Mesenchymal stem cell (in vitro differentiated cells and primary cell): ENCODE results near the gene BCORL1.

Experiments
- DNase-seq: peaks from one replicate; pipeline ENCODE4 v3.0.0-alpha.2; 2013
- H2AFZ ChIP-seq: one replicate; pipeline ENCODE4 v1.6.1; 2013; ENCODE audit warnings: low read depth, mild to moderate bottlenecking, control low read depth, inconsistent platforms, low read length, moderate library complexity
- H2AK5ac ChIP-seq: 2 replicates; pipeline ENCODE4 v1.6.1; 2013; ENCODE audit warnings: low read length, moderate library complexity, mild to moderate bottlenecking, inconsistent platforms; ENCODE audit not compliant: severe bottlenecking
- H2BK120ac ChIP-seq: one replicate; pipeline ENCODE4 v1.6.1; 2013; ENCODE audit warnings: low read depth, mild to moderate bottlenecking, inconsistent platforms, low read length, moderate library complexity
- H2BK12ac ChIP-seq, 2 experiments: one replicate each; pipeline ENCODE4 v1.6.1; 2013; ENCODE audit warnings: inconsistent platforms in 2 of 2, low read length in 2 of 2, mild to moderate bottlenecking in 2 of 2, moderate library complexity in 2 of 2, control low read depth in 1 of 2
- H2BK15ac ChIP-seq: one replicate; pipeline ENCODE4 v1.6.1; 2013; ENCODE audit warnings: mild to moderate bottlenecking, low read depth, inconsistent platforms; ENCODE audit not compliant: poor library complexity, severe bottlenecking
- H2BK5ac ChIP-seq: 2 replicates; pipeline ENCODE4 v1.6.1; 2013; ENCODE audit warnings: low read depth, mild to moderate bottlenecking, low read length, control low read depth, inconsistent platforms; ENCODE audit not compliant: poor library complexity, severe bottlenecking
- H3K14ac ChIP-seq, 2 experiments: one replicate each; pipeline ENCODE4 v1.6.1; 2013; ENCODE audit warnings: inconsistent platforms in 2 of 2, low read length in 2 of 2, control low read depth in 1 of 2, mild to moderate bottlenecking in 1 of 2, moderate library complexity in 1 of 2
- H3K18ac ChIP-seq, 2 experiments: one replicate each; pipeline ENCODE4 v1.6.1; 2013; ENCODE audit warnings: inconsistent platforms in 2 of 2, low read length in 2 of 2, control low read depth in 1 of 2, low read depth in 1 of 2, mild to moderate bottlenecking in 1 of 2
- H3K23ac ChIP-seq, 2 experiments: one replicate each; pipeline ENCODE4 v1.6.1; 2013; ENCODE audit warnings: inconsistent platforms in 2 of 2, low read length in 2 of 2, mild to moderate bottlenecking in 2 of 2, moderate library complexity in 2 of 2, control low read depth in 1 of 2
- H3K27ac ChIP-seq: 2 replicates; pipeline ENCODE4 v1.5.1; 2013; ENCODE audit warnings: mild to moderate bottlenecking, moderate library complexity, low read length, control low read depth, inconsistent platforms; ENCODE audit not compliant: poor library complexity, severe bottlenecking
- H3K27me3 ChIP-seq, 2 experiments: 2 replicates each; pipeline versions ENCODE4 v1.6.1 to v1.7.0; 2013; ENCODE audit warnings: low read length in 2 of 2, mild to moderate bottlenecking in 2 of 2, moderate library complexity in 2 of 2, control low read depth in 1 of 2, inconsistent platforms in 1 of 2; ENCODE audit not compliant: control insufficient read depth in 1 of 2, insufficient read depth in 1 of 2
- H3K36me3 ChIP-seq, 2 experiments: 2 replicates each; pipeline versions ENCODE4 v1.6.1 to v1.7.0; 2013; ENCODE audit warnings: low read length in 2 of 2, control low read depth in 1 of 2, inconsistent platforms in 1 of 2, low read depth in 1 of 2, mild to moderate bottlenecking in 1 of 2; ENCODE audit not compliant: insufficient read depth in 2 of 2, control insufficient read depth in 1 of 2
- H3K4ac ChIP-seq, 2 experiments: one replicate each; pipeline ENCODE4 v1.6.1; 2013; ENCODE audit warnings: inconsistent platforms in 2 of 2, low read length in 2 of 2, mild to moderate bottlenecking in 2 of 2, moderate library complexity in 2 of 2, control low read depth in 1 of 2, low read depth in 1 of 2
- H3K4me1 ChIP-seq: 2 replicates; pipeline ENCODE4 v1.6.1; 2013; ENCODE audit warnings: low read depth, low read length, control low read depth; ENCODE audit not compliant: control insufficient read depth, insufficient read depth
- H3K4me2 ChIP-seq: 2 replicates; pipeline ENCODE4 v1.6.1; 2013; ENCODE audit warnings: low read length, mild to moderate bottlenecking, inconsistent platforms; ENCODE audit not compliant: poor library complexity, severe bottlenecking
- H3K4me3 ChIP-seq, 2 experiments: 2 replicates each; pipeline versions ENCODE4 v1.5.1 to v1.7.0; 2013; ENCODE audit warnings: low read length in 2 of 2, mild to moderate bottlenecking in 2 of 2, control low read depth in 1 of 2, low read depth in 1 of 2; ENCODE audit not compliant: insufficient read depth in 1 of 2
- H3K79me1 ChIP-seq: replicated peaks from 2 replicates; pipeline ENCODE4 v1.6.1; 2013; ENCODE audit warnings: mild to moderate bottlenecking, control low read depth, low read length, inconsistent platforms; ENCODE audit not compliant: poor library complexity, severe bottlenecking
- H3K9ac ChIP-seq: 2 replicates; pipeline ENCODE4 v1.7.0; 2013; ENCODE audit warnings: mild to moderate bottlenecking, low read length, moderate library complexity
- H3K9me3 ChIP-seq: 2 replicates; pipeline ENCODE4 v1.7.0; 2013; ENCODE audit warnings: mild to moderate bottlenecking, low read length; ENCODE audit not compliant: control insufficient read depth
- H4K8ac ChIP-seq: one replicate; pipeline ENCODE4 v1.6.1; 2013; ENCODE audit warnings: inconsistent platforms, mild to moderate bottlenecking, low read length, moderate library complexity
- H4K91ac ChIP-seq: one replicate; pipeline ENCODE4 v1.6.1; 2013; ENCODE audit warnings: mild to moderate bottlenecking, low read length, inconsistent platforms
- WGBS: methylation state at CpG from one replicate; pipeline ENCODE4 v1.1.7; 2013; ENCODE audit warnings: mixed read lengths; 5-methylcytosine and 5-hydroxymethylcytosine counted together

BCORL1 gene

GRCh38 chrX:129955682-129956081, 26.8 kb upstream of the BCORL1 start:
- no peak for DNase-seq
- Histone ChIP-seq H2BK15ac (no peak overlapping the region), H3K36me3 (no peaks in the 10 kb centered on the region), H3K79me1 (no peaks in the 10 kb centered on the region), H3K9me3 (no peaks in the 10 kb centered on the region), H3K27ac (no peak overlapping the region), H3K4me1 (peaks cover 17% of the 10 kb centered on the region), H3K4me3 (no peak overlapping the region), H3K9ac (no peak overlapping the region), H2BK120ac (no peak overlapping the region), H2AK5ac (no peak overlapping the region), H2BK12ac (no peak overlapping the region), H3K18ac (no peak overlapping the region), H4K91ac (no peak overlapping the region), H4K8ac (no peak overlapping the region), H3K4me2 (no peak overlapping the region), H2BK5ac (no peak overlapping the region), H3K14ac (no peak overlapping the region), H3K4ac (no peak overlapping the region), H3K23ac (no peak overlapping the region), H2AFZ (no peak overlapping the region), H3K27me3 (peaks cover 0 to 41% of the 10 kb centered on the region in 2 experiments)
- 96% methylated on average over 2 of the region's 3 CpGs for WGBS

- no peak overlapping the region for H2BK5ac ChIP-seq
- H3K27ac ChIP-seq: no peak overlapping the region
- no peak overlapping the region for H2BK120ac ChIP-seq
- H3K27me3 ChIP-seq: peaks cover 0 to 45% of the 10 kb centered on the region in 2 experiments
- H2AFZ ChIP-seq: no peak overlapping the region
- peaks cover 18% of the 10 kb centered on the region for H3K4me1 ChIP-seq
- H3K36me3 ChIP-seq: no peaks in the 10 kb centered on the region
- H3K4ac ChIP-seq: no peak overlapping the region
- no peak overlapping the region for H3K4me2 ChIP-seq
- no peak overlapping the region for H2AK5ac ChIP-seq
- H3K4me3 ChIP-seq: no peak overlapping the region
- H3K14ac ChIP-seq: no peak overlapping the region
- H3K9me3 ChIP-seq: no peaks in the 10 kb centered on the region
- H3K79me1 ChIP-seq: no peaks in the 10 kb centered on the region
- no peak overlapping the region for H4K8ac ChIP-seq
- 86% methylated on average over 7 of the region's 10 CpGs for WGBS
- H2BK12ac ChIP-seq: no peak overlapping the region
- H3K9ac ChIP-seq: no peak overlapping the region
- no peak overlapping the region for H3K23ac ChIP-seq
- DNase-seq: no peak
- H3K18ac ChIP-seq: no peak overlapping the region
- H4K91ac ChIP-seq: no peak overlapping the region
- H2BK15ac ChIP-seq: no peak overlapping the region
Measured at GRCh38 chrX:129956145-129956544, 26.3 kb upstream of the BCORL1 start.

GRCh38 chrX:129956765-129957164, 25.7 kb upstream of the BCORL1 start:
- Histone ChIP-seq H3K18ac (peak overlapping the region in 1 of 2 experiments; percentile 43), H4K8ac (peak overlapping the region; percentile 54), H3K79me1 (no peaks in the 10 kb centered on the region), H3K9me3 (no peaks in the 10 kb centered on the region), H3K4me3 (peak overlapping the region; percentile 46 to 59), H3K9ac (no peak overlapping the region), H3K27ac (no peak overlapping the region), H4K91ac (no peak overlapping the region), H2AK5ac (no peak overlapping the region), H2BK120ac (peak overlapping the region; percentile 73), H3K14ac (no peak overlapping the region), H2BK15ac (no peak overlapping the region), H3K27me3 (peaks cover 0 to 50% of the 10 kb centered on the region in 2 experiments), H2AFZ (no peak overlapping the region), H3K4ac (no peak overlapping the region), H3K23ac (no peak overlapping the region), H3K36me3 (no peaks in the 10 kb centered on the region), H3K4me2 (peak overlapping the region; percentile 82), H3K4me1 (peaks cover 23% of the 10 kb centered on the region), H2BK5ac (no peak overlapping the region), H2BK12ac (no peak overlapping the region)
- no peak for DNase-seq
- WGBS: 8% methylated on average over 6 of the region's 20 CpGs

- WGBS: 19% methylated on average over 18 of the region's 56 CpGs
- H3K4me2 ChIP-seq: peak overlapping the region; percentile 67
- peak; percentile 35 for DNase-seq
- no peak overlapping the region for H3K27ac ChIP-seq
- peak overlapping the region; percentile 42 for H2AFZ ChIP-seq
- peak overlapping the region; percentile 77 for H3K9ac ChIP-seq
- H4K91ac ChIP-seq: peak overlapping the region; percentile 43
- H3K36me3 ChIP-seq: no peaks in the 10 kb centered on the region
- H3K4me3 ChIP-seq: peak overlapping the region; percentile 58 to 66
- no peak overlapping the region for H3K23ac ChIP-seq
- peak overlapping the region; percentile 13 to 70 for H3K18ac ChIP-seq
- H2AK5ac ChIP-seq: no peak overlapping the region
- peak overlapping the region in 1 of 2 experiments; percentile 54 for H2BK12ac ChIP-seq
- peaks cover 21% of the 10 kb centered on the region for H3K4me1 ChIP-seq
- H2BK120ac ChIP-seq: no peak overlapping the region
- peak overlapping the region in 1 of 2 experiments; percentile 48 for H3K14ac ChIP-seq
- peaks cover 0 to 46% of the 10 kb centered on the region in 2 experiments for H3K27me3 ChIP-seq
- peak overlapping the region; percentile 66 for H4K8ac ChIP-seq
- H3K79me1 ChIP-seq: no peaks in the 10 kb centered on the region
- H2BK15ac ChIP-seq: peak overlapping the region; percentile 4
- H2BK5ac ChIP-seq: no peak overlapping the region
- no peaks in the 10 kb centered on the region for H3K9me3 ChIP-seq
- peak overlapping the region in 1 of 2 experiments; percentile 61 for H3K4ac ChIP-seq
Measured at GRCh38 chrX:129957241-129958082, 25.0 kb upstream of the BCORL1 start.
